HepG2 (cell line): ENCODE measurements around the gene CLEC16A. TPM values are rescaled to one million over a fixed set of nuclear protein-coding genes. Genes with fewer than 3 reads are reported as not detected.
A peak's percentile ranks its signal among the peaks of the same experiment; 100 is the strongest.

Experiments
- ATAC-seq: fragments of 200-7000 bp; cut with Tn5 transposase; 3 replicates; pipeline ENCODE4 v1.9.1; 2020; ENCODE audit warnings: mild to moderate bottlenecking, moderate library complexity
- BruUV-seq: library from RNA; stranded (reverse); fragments of 400-500 nt; replicated peaks from 2 replicates; lab custom pipeline; 2021; lab: Mats Ljungman, UMichigan
- CTCF ChIA-PET: fragments of 300-600 bp; formaldehyde crosslinking; extraction: SDS; loops from one replicate; lab custom pipeline; 2021; ENCODE audit warnings: low total read pairs, inconsistent platforms, low intra/inter-chr PET ratio; lab: Yijun Ruan, JAX
- POLR2A ChIA-PET: fragments of 350-600 bp; sonication (Branson Sonifier 250); formaldehyde crosslinking; loops from one replicate; lab custom pipeline; 2020; ENCODE audit warnings: antibody characterized with exemption, inconsistent platforms; lab: Yijun Ruan, JAX
- DNase-seq: peaks from one replicate; pipeline ENCODE4 v3.0.0-alpha.2; 2015; ENCODE audit warnings: low spot score
- FAIRE-seq: peaks from 3 replicates; lab custom pipeline; 2011; peaks lifted over from hg19 to GRCh38; lab: Jason Lieb, UNC
- H2AFZ ChIP-seq: one replicate; pipeline ENCODE4 v1.6.1; 2011; ENCODE audit warnings: low read length, inconsistent platforms
- H3K27ac ChIP-seq: fragments of 300-600 bp; 3 replicates; pipeline ENCODE4 v1.8.0; 2011; ENCODE audit warnings: mixed run types, mild to moderate bottlenecking, mixed read lengths, low read length, inconsistent platforms; ENCODE audit not compliant: insufficient read depth; ENCODE audit errors: extremely low read length
- H3K27me3 ChIP-seq, 2 experiments: fragments of 200-600 bp in 1 of 2; 2 replicates in 1 of 2; 3 replicates in 1 of 2; pipeline versions ENCODE4 v1.6.0 to v1.8.0; 2011; ENCODE audit warnings: low read length in 2 of 2, mild to moderate bottlenecking in 2 of 2, moderate library complexity in 2 of 2, inconsistent platforms in 1 of 2; ENCODE audit not compliant: insufficient read depth in 2 of 2, control insufficient read depth in 1 of 2
- H3K36me3 ChIP-seq, 2 experiments: fragments of 200-600 bp in 1 of 2; replicated peaks in 1 of 2; 2 replicates in 1 of 2; 3 replicates in 1 of 2; pipeline versions ENCODE4 v1.5.1 to v1.8.0; 2011; ENCODE audit warnings: low read length in 2 of 2, inconsistent platforms in 1 of 2; ENCODE audit not compliant: insufficient read depth in 2 of 2, control insufficient read depth in 1 of 2
- H3K4me1 ChIP-seq: 2 replicates; pipeline ENCODE4 v1.5.1; 2012; ENCODE audit warnings: low read length, inconsistent platforms; ENCODE audit not compliant: insufficient read depth
- H3K4me2 ChIP-seq: 2 replicates; pipeline ENCODE4 v1.6.0; 2011; ENCODE audit warnings: low read depth, low read length, inconsistent platforms
- H3K4me3 ChIP-seq, 3 experiments: fragments of 200-600 bp in 1 of 3; sonication (generic), shearing (Covaris generic) in 1 of 3; replicated peaks in 1 of 3; 2 replicates each; pipeline ENCODE4 v1.5.1; 2011 to 2016; ENCODE audit warnings: low read length in 3 of 3, inconsistent platforms in 2 of 3, low read depth in 2 of 3, mild to moderate bottlenecking in 2 of 3, control low read depth in 1 of 3, mixed read lengths in 1 of 3; ENCODE audit not compliant: insufficient read depth in 1 of 3
- H3K79me2 ChIP-seq: one replicate; pipeline ENCODE4 v1.6.1; 2011; ENCODE audit warnings: low read length, inconsistent platforms; ENCODE audit not compliant: insufficient read depth
- H3K9ac ChIP-seq: 2 replicates; pipeline ENCODE4 v1.6.0; 2011; ENCODE audit warnings: mild to moderate bottlenecking, low read depth, low read length, inconsistent platforms; ENCODE audit not compliant: insufficient read depth
- H3K9me3 ChIP-seq: 2 replicates; pipeline ENCODE4 v1.5.1; 2012; ENCODE audit warnings: mild to moderate bottlenecking, low read length
- H4K20me1 ChIP-seq: 2 replicates; pipeline ENCODE4 v1.6.0; 2011; ENCODE audit warnings: inconsistent platforms, mild to moderate bottlenecking, low read length, moderate library complexity; ENCODE audit not compliant: insufficient read depth
- AGO2 ChIP-seq: fragments of 200-400 bp; formaldehyde crosslinking; optimal IDR thresholded peaks from 2 replicates; pipeline ENCODE3; 2017; ENCODE audit warnings: mild to moderate bottlenecking, low read depth, low read length, moderate library complexity
- CHD2 ChIP-seq: IDR thresholded peaks from 2 replicates; pipeline ENCODE4 v1.6.1; 2011; ENCODE audit warnings: low read depth, low read length, improper control_type of control experiment
- CREM ChIP-seq, 2 experiments: sonication (generic) in 1 of 2; formaldehyde crosslinking in 1 of 2; IDR thresholded peaks; 2 replicates each; pipeline versions ENCODE4 v1.4.0 to v1.6.1; 2016 to 2020; ENCODE audit warnings: antibody characterized with exemption in 1 of 2, mild to moderate bottlenecking in 1 of 2, missing genetic modification reagents in 1 of 2
- ISL2 ChIP-seq: sonication (generic); formaldehyde crosslinking; IDR thresholded peaks from 2 replicates; pipeline ENCODE4 v1.5.0; 2020; ENCODE audit warnings: missing genetic modification reagents
- PAF1 ChIP-seq: IDR thresholded peaks from 2 replicates; pipeline ENCODE4 v1.6.1; 2016; ENCODE audit warnings: missing genetic modification reagents, missing compliant biosample characterization
- PBX2 ChIP-seq: IDR thresholded peaks from 2 replicates; pipeline ENCODE4 v1.6.1; 2016; ENCODE audit warnings: control low read depth
- PCBP2 ChIP-seq: fragments of 200-400 bp; formaldehyde crosslinking; optimal IDR thresholded peaks from 2 replicates; pipeline ENCODE3; 2018; ENCODE audit warnings: low read length, low read depth; ENCODE audit not compliant: poor library complexity, severe bottlenecking
- SNAPC4 ChIP-seq: sonication (generic); formaldehyde crosslinking; IDR thresholded peaks from 2 replicates; pipeline ENCODE4 v1.4.0; 2020; ENCODE audit warnings: mild to moderate bottlenecking, missing genetic modification reagents
- TBP ChIP-seq: sonication (generic); formaldehyde crosslinking; IDR thresholded peaks from 2 replicates; pipeline ENCODE4 v1.5.0; 2020; ENCODE audit warnings: missing genetic modification reagents
- ZBTB38 ChIP-seq: sonication (generic); formaldehyde crosslinking; IDR thresholded peaks from 2 replicates; pipeline ENCODE4 v1.5.1; 2020; ENCODE audit warnings: mild to moderate bottlenecking, missing genetic modification reagents
- ZNF205 ChIP-seq: IDR thresholded peaks from 2 replicates; pipeline ENCODE4 v1.6.1; 2018; ENCODE audit warnings: missing biosample characterization, missing genetic modification reagents
- ZNF24 ChIP-seq: fragments of 450-650 bp; IDR thresholded peaks from 2 replicates; pipeline ENCODE4 v1.6.1; 2017; ENCODE audit warnings: antibody characterized with exemption, mild to moderate bottlenecking
- ZNF282 ChIP-seq: fragments of 450-650 bp; IDR thresholded peaks from 2 replicates; pipeline ENCODE4 v1.6.1; 2018; ENCODE audit not compliant: partially characterized antibody
- ZNF768 ChIP-seq: sonication (generic); formaldehyde crosslinking; IDR thresholded peaks from 2 replicates; pipeline ENCODE4 v1.4.0; 2020; ENCODE audit warnings: missing genetic modification reagents
- ZNF790 ChIP-seq: sonication (generic); formaldehyde crosslinking; IDR thresholded peaks from 2 replicates; pipeline ENCODE4 v1.8.0; 2022; ENCODE audit warnings: missing genetic modification reagents, mild to moderate bottlenecking, borderline replicate concordance
- WGBS: methylation state at CpG from one replicate; pipeline ENCODE4 v1.1.6; 2017; ENCODE audit warnings: low lambda C conversion rate; 5-methylcytosine and 5-hydroxymethylcytosine counted together
- in situ Hi-C: cut with HindIII; loops from 2 replicates; pipeline ENCODE4 v1.10.0; 2017; ENCODE audit warnings: low pct_unique_long_range_greater_than_20kb; ENCODE audit not compliant: extremely low pct_ligation_motif_present
- intact Hi-C: fragments of 100-400 bp; cut with micrococcal nuclease; formaldehyde crosslinking; loops from one replicate; pipeline ENCODE4 v1.10.0; 2022; ENCODE audit not compliant: unreplicated experiment
- polyA plus RNA-seq, 8 experiments: library from polyadenylated mRNA; depleted of rRNA in 3 of 8; stranded (reverse) in 7 of 8; unstranded in 1 of 8; fragments of >200 nt; fragmentation: Illumina TruSeq in 4 of 8; extraction: Trizol in 4 of 8; gene quantifications; 2 replicates each; pipeline versions ENCODE4 v1.2.1 to v1.2.3, GENCODE V29; 2011 to 2016; ENCODE audit warnings: low read depth in 4 of 8, missing spikeins in 1 of 8, mixed read lengths in 1 of 8; ENCODE audit not compliant: insufficient read depth in 1 of 8
- total RNA-seq, 5 experiments: library from RNA; depleted of rRNA; stranded (reverse); fragments of >200 nt; fragmentation: Illumina TruSeq; extraction: Trizol; gene quantifications; 2 replicates each; pipeline ENCODE4 v1.2.3, GENCODE V29; 2016; ENCODE audit warnings: low read depth in 1 of 5

CLEC16A gene
- total and polyA plus RNA-seq, 2 of the 13 experiments (the other 11 are each of a cell fraction or from before 2014, with no cell fraction given) = 8.5 to 10.3 TPM

- intact Hi-C loops (no loop called here), in situ Hi-C loops (no loop called here)
- FAIRE-seq (no peak), ATAC-seq (no peak), DNase-seq (no peak)
- Histone ChIP-seq H3K4me2 (no peak overlapping the region), H3K79me2 (no peaks in the 10 kb centered on the region), H3K9me3 (no peaks in the 10 kb centered on the region), H2AFZ (no peak overlapping the region), H3K27me3 (no peaks in the 10 kb centered on the region), H4K20me1 (no peaks in the 10 kb centered on the region; the same call in 1 of the 2 replicates), H3K27ac (no peak overlapping the region), H3K36me3 (no peaks in the 10 kb centered on the region), H3K4me3 (no peak overlapping the region), H3K9ac (no peak overlapping the region), H3K4me1 (peaks cover 4% of the 10 kb centered on the region)
- CTCF ChIA-PET = no interaction called here
- TF ChIP-seq AGO2 = peak; percentile 60
- TF ChIP-seq PBX2 (CRISPR knock-in tag) = no peak
- no peak for TF ChIP-seq PCBP2
- no peak for TF ChIP-seq ISL2 (CRISPR knock-in tag)
- TF ChIP-seq ZNF768 (CRISPR knock-in tag) = peak; percentile 10; the same call in 1 of the 2 replicates
- TF ChIP-seq ZNF205 = no peak
- TF ChIP-seq PAF1 (CRISPR knock-in tag) = no peak
- 91% methylated on average over 20 of the region's 24 CpGs for WGBS
- POLR2A ChIA-PET = no interaction called here
- no TSS peak for BruUV-seq
These were observed 234.1 kb downstream of the CLEC16A start for GRCh38 chr16:11178424-11178823.

GRCh38 chr16:11179574-11179973, 235.2 kb downstream of the CLEC16A start:
- ChIA-PET CTCF (no interaction called here), POLR2A (no interaction called here)
- ATAC-seq = no peak
- no peaks in the 10 kb centered on the region for H3K36me3 ChIP-seq
- no peaks in the 10 kb centered on the region for H3K27me3 ChIP-seq
- no peak overlapping the region for H3K27ac ChIP-seq
- DNase-seq = no peak
- intact Hi-C loops = no loop called here
- H3K4me1 ChIP-seq = peaks cover 7% of the 10 kb centered on the region
- in situ Hi-C loops = no loop called here
- no peak overlapping the region for H3K9ac ChIP-seq
- no peaks in the 10 kb centered on the region for H3K79me2 ChIP-seq
- no peaks in the 10 kb centered on the region; the same call in 1 of the 2 replicates for H4K20me1 ChIP-seq
- 82% methylated on average over 8 of the region's 8 CpGs for WGBS
- BruUV-seq = no TSS peak
- no peaks in the 10 kb centered on the region for H3K9me3 ChIP-seq
- no peak for FAIRE-seq
- H2AFZ ChIP-seq = no peak overlapping the region
- H3K4me3 ChIP-seq = no peak overlapping the region
- no peak overlapping the region for H3K4me2 ChIP-seq
- TF ChIP-seq CREM (IDR thresholded peaks at IDR 0.05) (no peak), CREM (CRISPR knock-in tag; IDR thresholded peaks at IDR 0.05) (no peak), SNAPC4 (CRISPR knock-in tag) (no peak), ZNF24 (no peak), ZNF790 (no peak), CHD2 (no peak), TBP (CRISPR knock-in tag) (no peak), ZNF282 (no peak), ZBTB38 (CRISPR knock-in tag) (no peak)
